ENCODE measurements around the gene TDRD3.

Gene TDRD3

DNA sequence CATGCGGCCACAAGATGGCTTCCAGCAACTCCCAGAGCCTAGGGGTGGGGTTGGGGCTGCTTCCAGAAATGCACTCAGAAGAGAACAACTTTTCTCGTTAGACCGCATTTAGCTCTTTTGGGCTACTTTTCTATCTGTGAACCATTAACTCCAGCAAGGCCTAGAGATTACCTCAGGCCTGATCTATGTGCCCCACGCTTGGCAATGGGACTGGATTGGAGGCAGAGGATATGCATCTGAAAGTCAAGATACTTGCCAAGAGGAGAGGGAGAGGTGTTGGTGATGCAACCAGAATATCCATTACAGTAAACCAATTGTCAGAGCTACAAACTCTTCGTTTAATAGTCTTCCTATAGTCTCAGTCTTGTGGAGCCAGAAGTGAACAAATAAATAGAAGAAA, 177.7 kb downstream of the TDRD3 start:
- DNase-seq (ENCODE audit: low read depth), result no peak
- no peak overlapping the region for H3K4me3 ChIP-seq (ENCODE audit: low read depth, low read length)
- in situ Hi-C loops (cut with HindIII; ENCODE audit: low sequenced_read_pairs), result no loop called here
- TF ChIP-seq, protein P1, sequence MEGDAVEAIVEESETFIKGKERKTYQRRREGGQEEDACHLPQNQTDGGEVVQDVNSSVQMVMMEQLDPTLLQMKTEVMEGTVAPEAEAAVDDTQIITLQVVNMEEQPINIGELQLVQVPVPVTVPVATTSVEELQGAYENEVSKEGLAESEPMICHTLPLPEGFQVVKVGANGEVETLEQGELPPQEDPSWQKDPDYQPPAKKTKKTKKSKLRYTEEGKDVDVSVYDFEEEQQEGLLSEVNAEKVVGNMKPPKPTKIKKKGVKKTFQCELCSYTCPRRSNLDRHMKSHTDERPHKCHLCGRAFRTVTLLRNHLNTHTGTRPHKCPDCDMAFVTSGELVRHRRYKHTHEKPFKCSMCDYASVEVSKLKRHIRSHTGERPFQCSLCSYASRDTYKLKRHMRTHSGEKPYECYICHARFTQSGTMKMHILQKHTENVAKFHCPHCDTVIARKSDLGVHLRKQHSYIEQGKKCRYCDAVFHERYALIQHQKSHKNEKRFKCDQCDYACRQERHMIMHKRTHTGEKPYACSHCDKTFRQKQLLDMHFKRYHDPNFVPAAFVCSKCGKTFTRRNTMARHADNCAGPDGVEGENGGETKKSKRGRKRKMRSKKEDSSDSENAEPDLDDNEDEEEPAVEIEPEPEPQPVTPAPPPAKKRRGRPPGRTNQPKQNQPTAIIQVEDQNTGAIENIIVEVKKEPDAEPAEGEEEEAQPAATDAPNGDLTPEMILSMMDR (IDR thresholded peaks at IDR 0.05; ENCODE audit: low read depth, low read length, missing control alignments), result no peak

DNA sequence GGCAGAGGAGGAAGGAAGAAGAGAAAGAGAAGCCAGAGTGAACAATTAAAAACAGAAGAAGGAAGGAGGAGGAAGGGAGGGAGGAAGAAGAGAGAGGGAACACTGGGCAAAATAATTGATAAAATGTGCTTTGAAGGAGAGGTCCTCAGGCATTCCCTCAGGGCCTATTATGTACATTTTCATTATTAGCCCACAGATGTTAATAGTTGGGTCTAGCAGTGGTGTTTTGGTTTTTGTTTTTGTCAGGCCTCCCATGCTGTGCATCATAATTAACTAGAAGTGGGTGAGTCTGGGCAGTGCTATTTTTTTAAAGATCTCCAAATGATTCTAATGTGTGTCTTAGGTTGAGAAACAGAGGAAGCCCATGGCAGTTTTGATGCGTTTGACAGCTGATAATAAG, 178.1 kb downstream of the TDRD3 start:
- H3K4me3 ChIP-seq (ENCODE audit: low read depth, low read length), result no peak overlapping the region
- TF ChIP-seq, protein P1 (IDR thresholded peaks at IDR 0.05; ENCODE audit: low read depth, low read length, missing control alignments), result no peak
- DNase-seq (ENCODE audit: low read depth), result no peak
- in situ Hi-C loops (cut with HindIII; ENCODE audit: low sequenced_read_pairs), result no loop called here

DNA sequence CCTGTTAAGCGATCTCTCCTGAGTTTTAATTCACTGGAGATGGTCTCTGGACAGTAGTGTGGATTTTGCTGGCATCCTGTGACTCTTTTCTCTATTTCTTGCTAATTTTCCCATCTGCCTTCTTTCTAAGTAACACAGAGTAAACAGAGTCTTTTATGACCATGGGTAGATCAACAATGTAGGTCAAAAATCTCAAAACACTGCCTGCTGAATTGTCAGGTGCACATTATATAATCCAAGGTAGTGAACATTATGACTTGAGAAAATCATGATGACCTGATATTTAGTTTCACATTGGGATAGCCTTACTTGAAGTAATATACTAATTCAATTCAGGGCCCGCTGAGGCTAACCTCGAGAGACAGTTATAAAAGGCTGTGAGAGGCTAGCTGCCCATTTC, 180.7 kb downstream of the TDRD3 start:
- TF ChIP-seq, protein P1 (IDR thresholded peaks at IDR 0.05; ENCODE audit: low read depth, low read length, missing control alignments), result no peak
- in situ Hi-C loops (cut with HindIII; ENCODE audit: low sequenced_read_pairs), result no loop called here
- no peak overlapping the region for H3K4me3 ChIP-seq (ENCODE audit: low read depth, low read length)
- DNase-seq (ENCODE audit: low read depth), result no peak

DNA sequence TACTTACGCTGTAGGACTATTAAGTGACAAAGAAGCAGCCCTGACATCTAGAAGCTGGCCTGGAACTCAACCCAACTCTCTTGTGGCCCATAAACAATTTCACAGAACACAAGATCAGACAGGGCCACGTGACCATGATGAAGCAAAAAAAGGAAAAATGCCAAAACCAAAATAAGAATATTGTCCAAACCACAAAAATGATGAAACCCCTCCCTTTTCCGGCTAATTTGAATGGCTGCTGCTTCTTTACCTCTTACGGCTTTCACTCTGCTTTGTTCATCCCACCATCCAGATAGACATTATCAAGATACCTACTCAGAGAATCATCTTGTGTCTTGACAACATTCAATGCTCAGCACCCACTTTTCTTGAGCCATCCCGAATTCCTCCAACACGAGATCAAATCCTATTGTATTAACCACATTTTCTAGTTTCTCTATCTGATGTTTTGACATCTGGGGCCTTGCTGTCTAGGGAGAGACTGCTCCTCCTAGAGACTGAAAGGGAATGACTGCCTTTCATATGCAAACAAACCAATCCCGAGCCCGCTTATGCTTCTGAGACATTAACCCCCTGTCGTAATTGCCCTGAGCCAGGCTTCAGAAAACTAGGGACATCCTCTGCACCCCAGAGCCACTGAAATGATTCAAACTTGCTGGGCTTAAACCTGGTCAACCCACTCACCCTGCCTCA, 186.3 kb downstream of the TDRD3 start:
- no peak overlapping the region for H3K4me3 ChIP-seq (ENCODE audit: low read depth, low read length)
- in situ Hi-C loops (cut with HindIII; ENCODE audit: low sequenced_read_pairs), result no loop called here
- TF ChIP-seq, protein P1 (IDR thresholded peaks at IDR 0.05; ENCODE audit: low read depth, low read length, missing control alignments), result peak; percentile 55
- peak; percentile 74 for DNase-seq (ENCODE audit: low read depth)

DNA sequence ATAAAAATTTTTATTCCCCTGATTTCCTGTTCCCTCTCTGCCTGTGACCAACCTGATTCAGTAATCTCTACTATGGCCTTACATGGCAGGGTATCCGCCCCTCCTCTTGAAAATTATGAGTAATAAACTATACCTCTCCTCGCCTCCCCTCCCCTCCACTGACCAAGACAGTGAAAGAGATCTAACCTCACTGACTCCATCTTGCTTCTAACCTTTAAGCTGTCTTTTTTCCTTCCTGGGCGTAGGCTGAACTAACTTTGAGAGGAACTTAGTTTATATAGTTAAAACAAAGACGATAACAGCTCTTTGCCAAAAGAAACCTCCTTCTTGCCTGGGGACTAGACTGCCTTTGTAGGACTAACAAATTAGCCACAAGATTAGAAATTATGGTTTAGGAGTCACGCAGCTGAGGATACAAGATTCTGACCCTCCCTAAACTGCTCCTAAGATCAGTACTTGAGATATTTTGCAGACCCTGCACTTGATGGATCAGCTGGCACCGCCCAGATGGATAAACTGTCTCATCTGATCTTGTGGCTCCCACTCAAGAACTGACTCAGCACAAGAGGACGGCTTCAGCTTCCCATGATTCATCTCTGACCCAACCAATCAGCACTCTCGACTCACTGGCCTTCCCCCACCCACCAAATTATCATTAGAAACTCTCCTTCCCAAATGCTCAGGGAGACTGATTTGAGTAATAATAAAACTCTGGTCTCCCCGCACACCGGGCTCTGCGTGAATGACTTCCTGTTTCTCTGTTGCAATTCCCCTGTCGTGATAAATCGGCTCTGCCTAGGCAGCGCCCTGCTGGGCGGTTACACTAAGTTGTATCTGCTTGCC, 187.1 kb downstream of the TDRD3 start:
- in situ Hi-C loops (cut with HindIII; ENCODE audit: low sequenced_read_pairs), result no loop called here
- H3K4me3 ChIP-seq (ENCODE audit: low read depth, low read length), result no peak overlapping the region
- TF ChIP-seq, protein P1 (IDR thresholded peaks at IDR 0.05; ENCODE audit: low read depth, low read length, missing control alignments), result no peak
- peak; percentile 49 for DNase-seq (ENCODE audit: low read depth)

DNA sequence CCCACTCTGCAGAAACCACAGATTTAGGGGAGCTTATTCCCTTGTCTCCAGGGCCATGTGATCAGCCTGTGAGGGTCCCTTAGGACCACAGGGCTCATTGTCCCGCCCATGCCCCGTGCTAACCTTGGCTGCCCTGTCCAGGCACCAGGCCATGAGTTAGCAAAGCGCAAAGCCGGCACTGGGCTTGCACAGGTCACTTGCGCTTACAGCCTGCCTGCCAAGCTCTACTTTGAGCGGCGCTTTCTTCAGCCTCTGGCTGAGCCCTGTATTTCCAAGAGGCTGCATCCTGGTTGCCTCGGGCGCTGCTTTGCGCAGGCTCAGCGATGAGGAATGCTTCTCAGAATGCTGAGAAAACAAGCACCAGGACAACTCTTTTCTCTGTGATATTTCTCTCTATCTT, 188.0 kb downstream of the TDRD3 start:
- DNase-seq (ENCODE audit: low read depth), result peak; percentile 16
- H3K4me3 ChIP-seq (ENCODE audit: low read depth, low read length), result no peak overlapping the region
- in situ Hi-C loops (cut with HindIII; ENCODE audit: low sequenced_read_pairs), result no loop called here
- TF ChIP-seq, protein P1 (IDR thresholded peaks at IDR 0.05; ENCODE audit: low read depth, low read length, missing control alignments), result no peak
